Tibial nerve (tissue), 4 donors: ENCODE data around the gene ELOB. TPM values are rescaled to one million over a fixed set of nuclear protein-coding genes. Genes with fewer than 3 reads are reported as not detected.

Experiments used
- DNase-seq, 2 donors: peaks; one replicate each; pipeline ENCODE4 v3.0.0-alpha.2; 2019; ENCODE audit warnings: low spot score in 2 of 2
- H3K27ac ChIP-seq, 4 donors: fragments of 200-600 bp; sonication (generic) in 3 of 4; one replicate each; pipeline ENCODE4 v1.5.1; 2017 to 2019; ENCODE audit warnings: mild to moderate bottlenecking in 1 of 4
- H3K27me3 ChIP-seq, 2 donors: fragments of 200-600 bp; sonication (generic) in 1 of 2; one replicate each; pipeline versions ENCODE4 v1.5.1 to v1.6.0; 2017 to 2019
- H3K36me3 ChIP-seq, 3 donors: fragments of 200-600 bp; sonication (generic); one replicate each; pipeline ENCODE4 v1.5.1; 2018 to 2019
- H3K4me1 ChIP-seq, 4 donors: fragments of 200-600 bp; sonication (generic) in 3 of 4; one replicate each; pipeline ENCODE4 v1.5.1; 2017 to 2019
- H3K4me3 ChIP-seq, 4 donors: fragments of 200-600 bp; sonication (generic) in 3 of 4; one replicate each; pipeline ENCODE4 v1.5.1; 2017 to 2019; ENCODE audit warnings: mild to moderate bottlenecking in 1 of 4, moderate library complexity in 1 of 4
- H3K9me3 ChIP-seq, 4 donors: fragments of 200-600 bp; sonication (generic) in 3 of 4; one replicate each; pipeline ENCODE4 v1.5.1; 2017 to 2019
- CTCF ChIP-seq, 5 experiments: fragments of 200-600 bp in 3 of 5; fragments of 450-650 bp in 2 of 5; sonication (generic) in 3 of 5; IDR thresholded peaks; one replicate each; pipeline ENCODE4 v1.5.1; 2016 to 2019; ENCODE audit warnings: antibody characterized with exemption in 5 of 5, mild to moderate bottlenecking in 3 of 5, moderate library complexity in 2 of 5
- EP300 ChIP-seq, 2 donors: sonication (generic); formaldehyde crosslinking; IDR thresholded peaks; one replicate each; pipeline ENCODE4 v1.6.1; 2017; ENCODE audit warnings: antibody characterized with exemption in 2 of 2, mild to moderate bottlenecking in 1 of 2
- POLR2A ChIP-seq, 2 donors: fragments of 450-650 bp; IDR thresholded peaks; one replicate each; pipeline ENCODE4 v1.6.1; 2017; ENCODE audit warnings: antibody characterized with exemption in 2 of 2, mild to moderate bottlenecking in 2 of 2, moderate library complexity in 2 of 2
- WGBS, 2 donors: methylation state at CpG; one replicate each; pipeline ENCODE4 v1.1.5; 2018; 5-methylcytosine and 5-hydroxymethylcytosine counted together
- total RNA-seq, 4 donors: library from RNA; depleted of rRNA; stranded (reverse); fragments of >200 nt; gene quantifications; one replicate each; pipeline ENCODE4 v1.1.0, GENCODE V29; 2016

ELOB gene
- total RNA-seq, 4 donors from 2014 or later, result 293 to 759 (median 513) TPM

- TF ChIP-seq POLR2A (IDR thresholded peaks at IDR 0.05), result no peak
- no peak for TF ChIP-seq CTCF (IDR thresholded peaks at IDR 0.05)
- TF ChIP-seq EP300 (IDR thresholded peaks at IDR 0.05), result no peak
- peaks cover 0 to 26% (median 18%) of the 10 kb centered on the region in 4 donors for H3K4me1 ChIP-seq
- WGBS, 2 donors, result 94 to 95% methylated on average over 6 of the region's 6 CpGs
- H3K36me3 ChIP-seq, result no peaks in the 10 kb centered on the region
- no peak overlapping the region for H3K27ac ChIP-seq
- H3K27me3 ChIP-seq, result no peaks in the 10 kb centered on the region
- H3K4me3 ChIP-seq, result no peak overlapping the region
- no peak for DNase-seq
- H3K9me3 ChIP-seq, result no peaks in the 10 kb centered on the region
Measured at GRCh38 chr16:2749936-2750335, 27.1 kb downstream of the ELOB start.

- Histone ChIP-seq H3K27me3 (no peaks in the 10 kb centered on the region), H3K9me3 (no peaks in the 10 kb centered on the region), H3K36me3 (no peaks in the 10 kb centered on the region), H3K4me3 (no peak overlapping the region), H3K4me1 (peaks cover 0 to 21% (median 13%) of the 10 kb centered on the region in 4 donors), H3K27ac (no peak overlapping the region)
- WGBS, 2 donors, result 94 to 96% methylated on average over 5 of the region's 5 CpGs
- TF ChIP-seq CTCF (IDR thresholded peaks at IDR 0.05) (no peak), POLR2A (IDR thresholded peaks at IDR 0.05) (no peak), EP300 (IDR thresholded peaks at IDR 0.05) (no peak)
- DNase-seq, result no peak
Measured at GRCh38 chr16:2749476-2749875, 27.6 kb downstream of the ELOB start.

- no peak overlapping the region for H3K4me3 ChIP-seq
- H3K27me3 ChIP-seq, result no peaks in the 10 kb centered on the region
- no peak overlapping the region for H3K27ac ChIP-seq
- TF ChIP-seq EP300 (IDR thresholded peaks at IDR 0.05) (no peak), CTCF (IDR thresholded peaks at IDR 0.05) (no peak)
- H3K9me3 ChIP-seq, result no peaks in the 10 kb centered on the region
- H3K4me1 ChIP-seq, result peaks cover 0 to 16% (median 7%) of the 10 kb centered on the region in 4 donors
- H3K36me3 ChIP-seq, result no peaks in the 10 kb centered on the region
- WGBS, 2 donors, result 83 to 91% methylated on average over 7 of the region's 7 CpGs
- DNase-seq, result no peak
Measured at GRCh38 chr16:2748757-2749455, 28.2 kb downstream of the ELOB start.

- H3K36me3 ChIP-seq, result peaks cover 0 to 10% (median 0%) of the 10 kb centered on the region in 3 donors
Measured at GRCh38 chr16:2745961-2746360, 31.1 kb downstream of the ELOB start.

More at GRCh38 chr16:2745961-2746360, 31.1 kb downstream of the ELOB start:
- no peak overlapping the region for H3K4me3 ChIP-seq
- no peak for TF ChIP-seq EP300 (IDR thresholded peaks at IDR 0.05)
- no peak for TF ChIP-seq POLR2A (IDR thresholded peaks at IDR 0.05)
- TF ChIP-seq CTCF (IDR thresholded peaks at IDR 0.05), result no peak
- no peaks in the 10 kb centered on the region for H3K9me3 ChIP-seq
- DNase-seq, result no peak
- no peaks in the 10 kb centered on the region for H3K27me3 ChIP-seq
- WGBS, 2 donors, result 72 to 80% methylated on average over 6 to 9 of the region's 9 CpGs
- peaks cover 0 to 2% (median under 1%) of the 10 kb centered on the region in 4 donors for H3K4me1 ChIP-seq
- no peak overlapping the region for H3K27ac ChIP-seq
